MM.1S (cell line): ENCODE measurements around the gene MARCKSL1.

Source experiments
- DNase-seq: peaks from one replicate; pipeline ENCODE4 v3.0.0-alpha.2; 2015
- H2AFZ ChIP-seq: fragments of 300-600 bp; sonication (generic); 2 replicates; pipeline ENCODE4 v1.6.0; 2016; ENCODE audit warnings: antibody characterized with exemption, low read length
- H3F3A ChIP-seq: fragments of 300-600 bp; sonication (generic); 2 replicates; pipeline ENCODE4 v1.6.1; 2016; ENCODE audit warnings: mild to moderate bottlenecking, antibody characterized with exemption, low read length, moderate library complexity, mixed read lengths; ENCODE audit not compliant: insufficient read depth
- H3K27ac ChIP-seq: fragments of 300-600 bp; sonication (generic); 2 replicates; pipeline ENCODE4 v1.5.1; 2016; ENCODE audit warnings: mild to moderate bottlenecking, low read length
- H3K27me3 ChIP-seq: fragments of 300-600 bp; sonication (generic); replicated peaks from 2 replicates; pipeline ENCODE4 v1.6.0; 2016; ENCODE audit warnings: low read length; ENCODE audit not compliant: insufficient read depth
- H3K36me3 ChIP-seq: fragments of 300-600 bp; sonication (generic); replicated peaks from 2 replicates; pipeline ENCODE4 v1.6.1; 2016; ENCODE audit warnings: mild to moderate bottlenecking, low read length, mixed read lengths; ENCODE audit not compliant: insufficient read depth
- H3K4me1 ChIP-seq: fragments of 300-600 bp; sonication (generic); 2 replicates; pipeline ENCODE4 v1.6.1; 2016; ENCODE audit warnings: low read length, mixed read lengths
- H3K4me2 ChIP-seq: fragments of 300-600 bp; sonication (generic); 2 replicates; pipeline ENCODE4 v1.6.0; 2016; ENCODE audit warnings: low read depth, low read length
- H3K4me3 ChIP-seq: fragments of 300-600 bp; sonication (generic); 2 replicates; pipeline ENCODE4 v1.5.1; 2016; ENCODE audit warnings: low read length, mixed read lengths
- H3K79me2 ChIP-seq: fragments of 300-600 bp; sonication (generic); 2 replicates; pipeline ENCODE4 v1.6.1; 2016; ENCODE audit warnings: mixed run types, low read length, mixed read lengths
- H3K9ac ChIP-seq: fragments of 300-600 bp; sonication (generic); 2 replicates; pipeline ENCODE4 v1.6.1; 2016; ENCODE audit warnings: low read length, mixed read lengths
- H3K9me2 ChIP-seq: fragments of 300-600 bp; sonication (generic); replicated peaks from 2 replicates; pipeline ENCODE4 v1.6.1; 2016; ENCODE audit warnings: mild to moderate bottlenecking, low read length, mixed read lengths; ENCODE audit not compliant: insufficient read depth
- H3K9me3 ChIP-seq: fragments of 300-600 bp; sonication (generic); replicated peaks from 2 replicates; pipeline ENCODE4 v1.6.1; 2016; ENCODE audit warnings: mild to moderate bottlenecking, low read length, mixed read lengths; ENCODE audit not compliant: insufficient read depth
- H4K20me1 ChIP-seq: fragments of 300-600 bp; sonication (generic); 2 replicates; pipeline ENCODE4 v1.6.1; 2016; ENCODE audit warnings: mild to moderate bottlenecking, low read length, moderate library complexity, mixed read lengths; ENCODE audit not compliant: insufficient read depth
- CTCF ChIP-seq: fragments of 300-600 bp; sonication (generic); IDR thresholded peaks from 2 replicates; pipeline ENCODE4 v1.5.1; 2016; ENCODE audit warnings: antibody characterized with exemption, low read length, mixed read lengths
- EZH2 ChIP-seq: fragments of 300-600 bp; sonication (generic); optimal IDR thresholded peaks from 2 replicates; pipeline ENCODE3; 2017; ENCODE audit warnings: low read depth, mild to moderate bottlenecking, antibody characterized with exemption, low read length, mixed read lengths
- EZH2phosphoT487 ChIP-seq: fragments of 300-600 bp; sonication (generic); IDR thresholded peaks from 2 replicates; pipeline ENCODE4 v1.6.1; 2018; ENCODE audit warnings: antibody characterized with exemption, low read length

The MARCKSL1 gene

GRCh38 chr1:32335790-32336590 lies at the start of gene MARCKSL1:
MARCKSL1 (minus strand) TSS chr1:32336233; CDS start chr1:32336033, 200 bp downstream.
- peak within 1 kb of the TSS; percentile 65 for H3K4me3 ChIP-seq
- peak; percentile 74 for DNase-seq
- peaks cover 9% of the 10 kb centered on the region for H3K79me2 ChIP-seq
- peaks cover 62% of the 10 kb centered on the region for H3K4me1 ChIP-seq
- peaks cover 47% of the 10 kb centered on the region for H3F3A ChIP-seq
- H3K27ac ChIP-seq = peak within 1 kb of the TSS; percentile 67; the same call in 1 of the 2 replicates
- H3K9me3 ChIP-seq = no peaks in the 10 kb centered on the region
- H4K20me1 ChIP-seq = no peaks in the 10 kb centered on the region
- no peaks in the 10 kb centered on the region for H3K9me2 ChIP-seq
- H2AFZ ChIP-seq = peak within 1 kb of the TSS; percentile 40
- H3K36me3 ChIP-seq = no peaks in the 10 kb centered on the region
- no peaks in the 10 kb centered on the region for H3K27me3 ChIP-seq
- peak within 1 kb of the TSS; percentile 57; the same call in 1 of the 2 replicates for H3K9ac ChIP-seq
- TF ChIP-seq CTCF = no peak
- TF ChIP-seq EZH2phosphoT487 = no peak
- no peak for TF ChIP-seq EZH2
- H3K4me2 ChIP-seq = peak within 1 kb of the TSS; percentile 79

GRCh38 chr1:32380057-32380456 lies 44.0 kb upstream of the MARCKSL1 start:
- H3K4me2 ChIP-seq = no peak overlapping the region
- H3K9me2 ChIP-seq = no peaks in the 10 kb centered on the region
- no peaks in the 10 kb centered on the region for H3K9me3 ChIP-seq
- peaks cover 6% of the 10 kb centered on the region for H3K36me3 ChIP-seq
- H3K79me2 ChIP-seq = no peaks in the 10 kb centered on the region
- no peak overlapping the region for H3K27ac ChIP-seq
- H3F3A ChIP-seq = no peaks in the 10 kb centered on the region
- H4K20me1 ChIP-seq = no peaks in the 10 kb centered on the region
- DNase-seq = no peak
- no peak overlapping the region for H3K9ac ChIP-seq
- no peak for TF ChIP-seq EZH2
- TF ChIP-seq EZH2phosphoT487 = no peak
- TF ChIP-seq CTCF = no peak
- no peaks in the 10 kb centered on the region for H3K27me3 ChIP-seq
- no peak overlapping the region for H2AFZ ChIP-seq
- H3K4me1 ChIP-seq = no peaks in the 10 kb centered on the region
- H3K4me3 ChIP-seq = no peak overlapping the region

GRCh38 chr1:32377541-32378220 lies 41.6 kb upstream of the MARCKSL1 start:
- Histone ChIP-seq H3K4me2 (no peak overlapping the region), H2AFZ (no peak overlapping the region), H3K4me1 (no peaks in the 10 kb centered on the region), H3K79me2 (no peaks in the 10 kb centered on the region), H3K27me3 (no peaks in the 10 kb centered on the region), H4K20me1 (no peaks in the 10 kb centered on the region), H3K27ac (no peak overlapping the region), H3K4me3 (no peak overlapping the region), H3K36me3 (no peaks in the 10 kb centered on the region; the same call in none of the 2 replicates), H3K9me3 (no peaks in the 10 kb centered on the region), H3K9me2 (no peaks in the 10 kb centered on the region), H3K9ac (no peak overlapping the region), H3F3A (no peaks in the 10 kb centered on the region)
- TF ChIP-seq CTCF = no peak
- DNase-seq = no peak
